ENCODE data around the gene LRRC75A. TPM values are rescaled to one million over a fixed set of nuclear protein-coding genes. Genes with fewer than 3 reads are reported as not detected.
A peak's percentile ranks its signal among the peaks of the same experiment; 100 is the strongest.

Gene LRRC75A
- total and polyA plus RNA-seq, 2 of the 8 experiments (the other 6 are each of a cell fraction or from before 2014, with no cell fraction given): 9.7 to 9.9 TPM

DNA sequence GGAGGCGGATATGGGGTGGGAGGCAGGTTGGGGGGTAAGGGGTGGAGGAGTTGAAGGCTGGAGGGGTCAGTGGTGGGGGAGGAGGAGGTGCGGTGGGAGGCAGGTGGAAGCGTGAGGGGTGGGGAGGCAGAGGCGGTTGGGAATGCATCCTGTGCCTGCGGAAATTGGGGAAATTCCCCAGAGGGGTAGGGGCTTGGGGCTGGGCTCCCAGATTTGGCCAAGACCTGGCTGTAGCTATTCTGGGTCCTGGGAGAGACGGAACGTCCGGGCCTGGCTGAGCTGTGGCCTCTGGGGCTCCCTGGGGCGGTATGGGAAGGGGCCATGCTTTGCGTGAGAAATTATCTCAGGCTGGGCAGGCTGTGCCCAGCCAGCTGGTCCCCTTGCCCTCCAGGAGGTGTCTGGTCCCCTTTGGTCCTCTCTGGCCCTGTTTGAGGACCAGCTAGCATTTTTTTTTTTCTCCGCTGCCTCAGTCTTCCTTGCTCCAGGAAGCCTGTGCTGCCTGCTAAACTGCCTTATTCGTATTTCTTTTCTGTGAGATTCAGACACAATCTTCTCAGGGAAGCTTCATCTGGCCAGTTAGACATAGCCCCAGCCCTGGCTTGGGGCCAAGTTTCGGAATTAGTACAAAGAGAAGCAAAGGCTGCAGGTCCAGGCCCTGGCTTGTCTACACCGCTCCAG, 83.9 kb downstream of the LRRC75A start:
- Histone ChIP-seq H3K9me3 (ENCODE audit: insufficient read depth in 2 of 2, low read depth in 1 of 2, low read length in 1 of 2) (no peaks in the 10 kb centered on the region), H3K23ac (ENCODE audit: insufficient read length) (no peak overlapping the region), H4K20me1 (replicated peaks in 1 of 2; ENCODE audit: control insufficient read depth in 1 of 2, insufficient read depth in 2 of 2, low read length in 2 of 2) (no peaks in the 10 kb centered on the region), H3K79me1 (ENCODE audit: low read depth, low read length) (no peaks in the 10 kb centered on the region), H3K4me1 (replicated peaks in 1 of 4; ENCODE audit: control insufficient read depth in 3 of 4, insufficient read depth in 4 of 4, low read length in 3 of 4) (peaks cover 4 to 7% (median 4%) of the 10 kb centered on the region in 4 experiments; a peak in 4 of 7 replicates), H4K8ac (ENCODE audit: extremely low read depth, insufficient read depth, low read length) (no peak overlapping the region), H3K14ac (ENCODE audit: insufficient read length) (no peak overlapping the region), H2BK120ac (replicated peaks; ENCODE audit: low read depth, low read length) (peak overlapping the region; percentile 59), H2BK5ac (ENCODE audit: low read depth, low read length) (peak overlapping the region; percentile 75; the same call in 1 of the 2 replicates), H3K9ac (replicated peaks in 1 of 4; ENCODE audit: extremely low read depth in 1 of 4, low read depth in 3 of 4, low read length in 3 of 4) (peak overlapping the region in 2 of 4 experiments; percentile 25 to 57; a peak in 2 of 7 replicates), H3K23me2 (ENCODE audit: low read depth, low read length) (peaks cover 2% of the 10 kb centered on the region; the same call in 1 of the 2 replicates), H3K18ac (ENCODE audit: extremely low read depth, low read length) (peak overlapping the region; percentile 83), H3K27ac (ENCODE audit: low read depth, low read length) (peak overlapping the region; percentile 68), H2BK20ac (ENCODE audit: low read length) (no peak overlapping the region), H2AFZ (ENCODE audit: low read length) (no peak overlapping the region), H3K4me2 (ENCODE audit: insufficient read depth in 1 of 2, low read depth in 2 of 2, low read length in 2 of 2) (peak overlapping the region; percentile 65 to 69), H4K91ac (replicated peaks; ENCODE audit: insufficient read length, low read length) (no peak overlapping the region), H3K79me2 (ENCODE audit: control insufficient read depth in 1 of 2, insufficient read depth in 2 of 2, low read length in 2 of 2) (no peaks in the 10 kb centered on the region), H3K4me3 (ENCODE audit: extremely low read depth in 1 of 4, insufficient read depth in 2 of 4, low read depth in 3 of 4, low read length in 4 of 4) (peak overlapping the region in 2 of 4 experiments; percentile 23 to 52; a peak in 4 of 8 replicates), H3K36me3 (ENCODE audit: control insufficient read depth in 2 of 4, insufficient read depth in 4 of 4, low read length in 3 of 4) (no peaks in the 10 kb centered on the region), H2AK5ac (ENCODE audit: low read depth, low read length) (no peak overlapping the region), H4K5ac (ENCODE audit: insufficient read length, low read depth, low read length) (no peak overlapping the region), H2BK15ac (ENCODE audit: low read length) (peak overlapping the region; percentile 31; the same call in 1 of the 2 replicates), H2BK12ac (ENCODE audit: low read depth, low read length) (no peak overlapping the region), H3K56ac (replicated peaks; ENCODE audit: insufficient read length, low read depth, low read length) (no peak overlapping the region), H3K4ac (replicated peaks; ENCODE audit: insufficient read length, low read depth, low read length) (no peak overlapping the region), H3K27me3 (replicated peaks in 1 of 4; ENCODE audit: control insufficient read depth in 3 of 4, extremely low read depth in 1 of 4, insufficient read depth in 3 of 4, low read length in 3 of 4) (no peaks in the 10 kb centered on the region)
- CTCF ChIA-PET (ENCODE audit: partially characterized antibody): interaction anchor here (0.6 to 2.2 kb wide), 6 partner anchors 11 to 45 kb away, joined by 3 to 10 read pairs (median 6); no protein-coding TSS in a partner anchor
- 46% methylated on average over 9 of the region's 14 CpGs; no CpG with 5 or more reads in 1 of the 2 experiments for WGBS, 2 experiments (ENCODE audit: extremely low coverage in 1 of 2, insufficient coverage in 1 of 2, insufficient read length in 1 of 2, insufficient replicate concordance in 2 of 2, low coverage in 1 of 2, low lambda C conversion rate in 2 of 2, missing lambda C conversion rate in 1 of 2)
- POLR2A ChIA-PET (ENCODE audit: partially characterized antibody): interaction anchor here (0.8 to 3.7 kb wide), 11 partner anchors 12 to 57 kb away, joined by 3 to 40 read pairs (median 6); partner anchors contain the start of genes CENPV and UBB
- FAIRE-seq (no peak), DNase-seq (ENCODE audit: low read depth in 1 of 2, low spot score in 2 of 2) (peak in 1 of 2 experiments; percentile 69)
- TF ChIP-seq SIN3A (conservative IDR thresholded peaks at IDR 0.05 in 1 of 2, IDR thresholded peaks at IDR 0.05 in 1 of 2; ENCODE audit: low read depth in 1 of 2, low read length in 2 of 2): no peak
- 0 out of 2 replicates have a peak, but pooled peaks have one; percentile 11 for TF ChIP-seq SP1 (IDR thresholded peaks at IDR 0.05; ENCODE audit: low read depth, low read length)

Data from H1 (cell line).